Measurements from ENCODE around the gene CARMIL3.
A peak's percentile ranks its signal among the peaks of the same experiment; 100 is the strongest.

Gene CARMIL3

DNA sequence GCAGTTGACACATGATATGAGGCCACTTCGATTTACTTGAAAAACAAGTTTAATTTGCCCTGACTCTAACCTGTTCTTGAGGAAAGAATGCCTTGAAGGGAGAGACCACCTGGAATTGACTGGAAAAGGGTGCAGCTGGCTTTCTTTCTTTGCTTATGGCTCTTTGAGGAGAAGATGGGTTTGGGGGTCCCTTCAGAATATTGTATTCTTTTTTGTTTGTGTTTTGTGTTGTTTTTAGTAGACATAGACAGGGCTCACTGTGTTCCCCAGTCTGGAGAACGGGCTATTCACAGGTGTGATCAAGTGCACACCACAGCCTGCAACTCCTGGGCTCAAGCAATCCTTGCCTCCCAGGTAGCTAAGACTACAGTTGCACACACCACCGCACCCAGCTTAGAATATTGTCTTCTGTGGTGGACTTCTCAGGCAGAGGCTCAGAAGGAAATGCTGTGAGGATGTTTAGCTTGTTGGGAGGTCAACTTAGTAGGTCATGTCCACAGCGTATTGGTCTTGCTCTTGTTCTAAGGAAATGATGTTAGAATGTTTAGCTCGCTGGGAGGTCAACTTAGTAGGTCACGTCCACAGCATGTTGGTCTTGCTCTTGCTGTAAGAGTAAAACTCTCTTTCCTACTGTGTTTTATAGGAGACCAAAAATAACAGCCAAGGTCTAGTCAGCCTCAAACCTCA is 64.5 kb downstream of the CARMIL3 start:
- peak overlapping the region; percentile 94 for H3K4me3 ChIP-seq (ENCODE audit: low read length)
- H3K27ac ChIP-seq (ENCODE audit: low read length): no peak overlapping the region
- H3K36me3 ChIP-seq (ENCODE audit: insufficient read depth, low read depth, low read length): peaks cover 43% of the 10 kb centered on the region
- H3K4me1 ChIP-seq (ENCODE audit: insufficient read depth, low read length): peaks cover 6% of the 10 kb centered on the region; the same call in 1 of the 2 replicates
- no peaks in the 10 kb centered on the region for H3K9me3 ChIP-seq (ENCODE audit: insufficient read depth, low read depth, low read length)
- H3K27me3 ChIP-seq (ENCODE audit: insufficient read depth, low read length): no peaks in the 10 kb centered on the region
- 0 out of 2 replicates have a peak overlapping the region, but pooled peaks have one; percentile 78 for H3K9ac ChIP-seq (ENCODE audit: low read depth, low read length)

DNA sequence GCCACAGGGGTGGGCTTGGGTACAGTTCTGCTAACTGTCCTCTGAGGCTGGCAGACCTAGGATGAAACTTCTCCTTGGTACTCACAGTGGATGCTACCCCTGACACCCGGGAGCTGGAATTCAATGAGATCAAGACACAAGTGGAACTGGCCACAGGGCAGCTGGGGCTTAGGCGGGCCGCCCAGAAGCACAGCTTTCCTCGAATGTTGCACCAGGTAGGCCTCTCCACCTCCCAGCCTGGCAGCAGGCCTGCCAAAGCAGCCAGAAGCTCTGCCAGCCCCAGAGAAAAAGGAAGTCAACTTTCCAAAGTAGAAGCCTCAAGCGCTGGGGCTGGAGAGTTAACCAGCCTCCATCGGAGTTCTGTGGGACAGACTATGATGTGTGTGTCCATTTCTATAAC is 65.4 kb downstream of the CARMIL3 start:
- no peaks in the 10 kb centered on the region for H3K27me3 ChIP-seq (ENCODE audit: insufficient read depth, low read length)
- no peaks in the 10 kb centered on the region for H3K9me3 ChIP-seq (ENCODE audit: insufficient read depth, low read depth, low read length)
- H3K4me1 ChIP-seq (ENCODE audit: insufficient read depth, low read length): peaks cover 6% of the 10 kb centered on the region; the same call in 1 of the 2 replicates
- no peak overlapping the region for H3K27ac ChIP-seq (ENCODE audit: low read length)
- no peak overlapping the region for H3K4me3 ChIP-seq (ENCODE audit: low read length)
- no peak overlapping the region for H3K9ac ChIP-seq (ENCODE audit: low read depth, low read length)
- peaks cover 49% of the 10 kb centered on the region for H3K36me3 ChIP-seq (ENCODE audit: insufficient read depth, low read depth, low read length)
